HEK293 (cell line): ENCODE results near the gene MSLN.

Source experiments
- AEBP2 ChIP-seq: fragments of 450-650 bp; formaldehyde crosslinking; IDR thresholded peaks from 2 replicates; pipeline ENCODE4 v1.5.1; 2016; ENCODE audit warnings: missing biosample characterization, missing genetic modification characterization, borderline replicate concordance
- BCL11B ChIP-seq: fragments of 450-650 bp; formaldehyde crosslinking; IDR thresholded peaks from 2 replicates; pipeline ENCODE4 v1.5.1; 2016; ENCODE audit warnings: low read depth, missing biosample characterization, missing genetic modification characterization
- CTCF ChIP-seq: fragments of 450-650 bp; formaldehyde crosslinking; IDR thresholded peaks from 2 replicates; pipeline ENCODE4 v1.5.1; 2016; ENCODE audit warnings: missing biosample characterization, missing genetic modification characterization
- GFI1B ChIP-seq: fragments of 450-650 bp; formaldehyde crosslinking; IDR thresholded peaks from 2 replicates; pipeline ENCODE4 v1.5.1; 2016; ENCODE audit warnings: missing biosample characterization, missing genetic modification characterization
- HIC1 ChIP-seq: fragments of 450-650 bp; formaldehyde crosslinking; IDR thresholded peaks from 2 replicates; pipeline ENCODE4 v1.5.1; 2016; ENCODE audit warnings: missing biosample characterization, missing genetic modification characterization
- KLF17 ChIP-seq: fragments of 450-650 bp; formaldehyde crosslinking; IDR thresholded peaks from 2 replicates; pipeline ENCODE4 v1.5.1; 2016; ENCODE audit warnings: missing biosample characterization, missing genetic modification characterization
- KLF9 ChIP-seq: fragments of 450-650 bp; formaldehyde crosslinking; IDR thresholded peaks from 2 replicates; pipeline ENCODE4 v1.5.1; 2016; ENCODE audit warnings: missing biosample characterization, missing genetic modification characterization, low read depth
- SCRT1 ChIP-seq: fragments of 450-650 bp; formaldehyde crosslinking; IDR thresholded peaks from 2 replicates; pipeline ENCODE4 v1.5.1; 2016; ENCODE audit warnings: missing biosample characterization, missing genetic modification characterization, borderline replicate concordance
- ZBTB8A ChIP-seq: fragments of 450-650 bp; formaldehyde crosslinking; IDR thresholded peaks from 2 replicates; pipeline ENCODE4 v1.5.1; 2016; ENCODE audit warnings: missing biosample characterization, missing genetic modification characterization
- ZIC2 ChIP-seq: fragments of 450-650 bp; formaldehyde crosslinking; IDR thresholded peaks from 2 replicates; pipeline ENCODE4 v1.5.1; 2016; ENCODE audit warnings: missing biosample characterization, missing genetic modification characterization
- ZNF10 ChIP-seq: fragments of 450-650 bp; formaldehyde crosslinking; IDR thresholded peaks from 2 replicates; pipeline ENCODE4 v1.5.1; 2017; ENCODE audit warnings: missing biosample characterization, missing genetic modification characterization
- ZNF133 ChIP-seq: fragments of 450-650 bp; formaldehyde crosslinking; IDR thresholded peaks from 2 replicates; pipeline ENCODE4 v1.5.1; 2016; ENCODE audit warnings: missing biosample characterization, missing genetic modification characterization
- ZNF175 ChIP-seq: fragments of 450-650 bp; formaldehyde crosslinking; IDR thresholded peaks from 2 replicates; pipeline ENCODE4 v1.5.1; 2016; ENCODE audit warnings: missing biosample characterization, missing genetic modification characterization
- ZNF214 ChIP-seq: fragments of 450-650 bp; formaldehyde crosslinking; IDR thresholded peaks from 2 replicates; pipeline ENCODE4 v1.5.1; 2017; ENCODE audit warnings: missing biosample characterization, mild to moderate bottlenecking, missing genetic modification characterization, borderline replicate concordance
- ZNF24 ChIP-seq: fragments of 450-650 bp; formaldehyde crosslinking; IDR thresholded peaks from 2 replicates; pipeline ENCODE4 v1.5.1; 2016; ENCODE audit warnings: missing biosample characterization, missing genetic modification characterization
- ZNF280D ChIP-seq: fragments of 450-650 bp; formaldehyde crosslinking; IDR thresholded peaks from 2 replicates; pipeline ENCODE4 v1.5.1; 2016; ENCODE audit warnings: missing biosample characterization, missing genetic modification characterization
- ZNF292 ChIP-seq: fragments of 450-650 bp; formaldehyde crosslinking; IDR thresholded peaks from 2 replicates; pipeline ENCODE4 v1.5.1; 2016; ENCODE audit warnings: low read depth, missing biosample characterization, missing genetic modification characterization, borderline replicate concordance
- ZNF311 ChIP-seq: fragments of 450-650 bp; formaldehyde crosslinking; IDR thresholded peaks from 2 replicates; pipeline ENCODE4 v1.5.1; 2017; ENCODE audit warnings: missing biosample characterization, missing genetic modification characterization, borderline replicate concordance
- ZNF354C ChIP-seq: fragments of 450-650 bp; formaldehyde crosslinking; IDR thresholded peaks from 2 replicates; pipeline ENCODE4 v1.5.1; 2016; ENCODE audit warnings: missing biosample characterization, missing genetic modification characterization, low read depth, borderline replicate concordance
- ZNF404 ChIP-seq: fragments of 450-650 bp; formaldehyde crosslinking; IDR thresholded peaks from 2 replicates; pipeline ENCODE4 v1.5.1; 2017; ENCODE audit warnings: missing biosample characterization, missing genetic modification characterization
- ZNF514 ChIP-seq: fragments of 450-650 bp; formaldehyde crosslinking; IDR thresholded peaks from 2 replicates; pipeline ENCODE4 v1.5.1; 2016; ENCODE audit warnings: missing biosample characterization, missing genetic modification characterization
- ZNF530 ChIP-seq: fragments of 450-650 bp; formaldehyde crosslinking; IDR thresholded peaks from 2 replicates; pipeline ENCODE4 v1.5.1; 2016; ENCODE audit warnings: low read depth, missing biosample characterization, missing genetic modification characterization
- ZNF544 ChIP-seq: fragments of 450-650 bp; formaldehyde crosslinking; IDR thresholded peaks from 2 replicates; pipeline ENCODE4 v1.5.0; 2017; ENCODE audit warnings: missing biosample characterization, missing genetic modification characterization
- ZNF555 ChIP-seq: fragments of 450-650 bp; formaldehyde crosslinking; conservative IDR thresholded peaks from 2 replicates; pipeline ENCODE4 v1.5.1; 2017; ENCODE audit warnings: missing biosample characterization, mild to moderate bottlenecking, missing genetic modification characterization, inconsistent platforms
- ZNF558 ChIP-seq: fragments of 450-650 bp; formaldehyde crosslinking; IDR thresholded peaks from 2 replicates; pipeline ENCODE4 v1.5.1; 2016; ENCODE audit warnings: missing biosample characterization, missing genetic modification characterization
- ZNF585B ChIP-seq: fragments of 450-650 bp; formaldehyde crosslinking; IDR thresholded peaks from 2 replicates; pipeline ENCODE4 v1.5.1; 2016; ENCODE audit warnings: missing biosample characterization, missing genetic modification characterization
- ZNF621 ChIP-seq: fragments of 450-650 bp; formaldehyde crosslinking; IDR thresholded peaks from 2 replicates; pipeline ENCODE4 v1.5.1; 2017; ENCODE audit warnings: missing biosample characterization, missing genetic modification characterization
- ZNF623 ChIP-seq: fragments of 450-650 bp; formaldehyde crosslinking; IDR thresholded peaks from 2 replicates; pipeline ENCODE4 v1.5.1; 2016; ENCODE audit warnings: missing biosample characterization, missing genetic modification characterization
- ZNF658 ChIP-seq: fragments of 450-650 bp; formaldehyde crosslinking; IDR thresholded peaks from 2 replicates; pipeline ENCODE4; 2016; ENCODE audit warnings: missing biosample characterization, missing genetic modification characterization
- ZNF677 ChIP-seq: fragments of 450-650 bp; IDR thresholded peaks from 2 replicates; pipeline ENCODE4 v1.5.0; 2018; ENCODE audit warnings: missing biosample characterization, mild to moderate bottlenecking, missing genetic modification characterization, moderate library complexity
- ZNF777 ChIP-seq: fragments of 450-650 bp; formaldehyde crosslinking; IDR thresholded peaks from 2 replicates; pipeline ENCODE4 v1.5.1; 2017; ENCODE audit warnings: missing biosample characterization, missing genetic modification characterization, borderline replicate concordance
- ZNF785 ChIP-seq: fragments of 450-650 bp; formaldehyde crosslinking; IDR thresholded peaks from 2 replicates; pipeline ENCODE4 v1.5.1; 2016; ENCODE audit warnings: missing biosample characterization, missing genetic modification characterization

MSLN gene

GRCh38 chr16:740764-741505 is 19.6 kb upstream of the MSLN start, which contains the start of gene CIAO3 (continued):
- no peak for TF ChIP-seq ZNF777 (tag by site-specific recombination)
- TF ChIP-seq ZBTB8A (tag by site-specific recombination), result peak; percentile 81
- TF ChIP-seq ZNF133, result no peak
- 0 out of 2 replicates have a peak, but pooled peaks have one; percentile 72 for TF ChIP-seq ZNF658
- TF ChIP-seq ZNF544 (tag by site-specific recombination), result no peak
- TF ChIP-seq HIC1 (tag by site-specific recombination), result 0 out of 2 replicates have a peak, but pooled peaks have one; percentile 13
- TF ChIP-seq SCRT1 (tag by site-specific recombination), result no peak
- TF ChIP-seq KLF9 (tag by site-specific recombination), result peak; percentile 92
- TF ChIP-seq ZNF280D (tag by site-specific recombination), result no peak
- TF ChIP-seq CTCF (tag by site-specific recombination), result peak; percentile 99
- TF ChIP-seq BCL11B, result no peak
- TF ChIP-seq ZNF623, result no peak
- TF ChIP-seq ZNF354C (tag by site-specific recombination), result no peak
- TF ChIP-seq ZNF530 (tag by site-specific recombination), result no peak
- TF ChIP-seq AEBP2 (tag by site-specific recombination), result no peak
- TF ChIP-seq ZNF555 (tag by site-specific recombination), result no peak
- TF ChIP-seq ZNF585B, result no peak
- TF ChIP-seq ZNF292, result no peak
- TF ChIP-seq ZNF558 (tag by site-specific recombination), result no peak
- no peak for TF ChIP-seq ZNF785 (tag by site-specific recombination)
- TF ChIP-seq GFI1B (tag by site-specific recombination), result no peak
- TF ChIP-seq ZNF677 (tag by site-specific recombination), result no peak
- no peak for TF ChIP-seq ZNF404 (tag by site-specific recombination)
- peak; percentile 43; the same call in 1 of the 2 replicates for TF ChIP-seq ZIC2 (tag by site-specific recombination)
- peak; percentile 91 for TF ChIP-seq KLF17 (tag by site-specific recombination)
- TF ChIP-seq ZNF24 (tag by site-specific recombination), result 0 out of 2 replicates have a peak, but pooled peaks have one; percentile 64
- no peak for TF ChIP-seq ZNF311 (tag by site-specific recombination)
- no peak for TF ChIP-seq ZNF621 (tag by site-specific recombination)
- peak; percentile 73 for TF ChIP-seq ZNF10
- TF ChIP-seq ZNF175 (tag by site-specific recombination), result no peak
- no peak for TF ChIP-seq ZNF514
- no peak for TF ChIP-seq ZNF214 (tag by site-specific recombination)
